ENCODE data around the gene CIT.

- TF ChIP-seq, protein P1, sequence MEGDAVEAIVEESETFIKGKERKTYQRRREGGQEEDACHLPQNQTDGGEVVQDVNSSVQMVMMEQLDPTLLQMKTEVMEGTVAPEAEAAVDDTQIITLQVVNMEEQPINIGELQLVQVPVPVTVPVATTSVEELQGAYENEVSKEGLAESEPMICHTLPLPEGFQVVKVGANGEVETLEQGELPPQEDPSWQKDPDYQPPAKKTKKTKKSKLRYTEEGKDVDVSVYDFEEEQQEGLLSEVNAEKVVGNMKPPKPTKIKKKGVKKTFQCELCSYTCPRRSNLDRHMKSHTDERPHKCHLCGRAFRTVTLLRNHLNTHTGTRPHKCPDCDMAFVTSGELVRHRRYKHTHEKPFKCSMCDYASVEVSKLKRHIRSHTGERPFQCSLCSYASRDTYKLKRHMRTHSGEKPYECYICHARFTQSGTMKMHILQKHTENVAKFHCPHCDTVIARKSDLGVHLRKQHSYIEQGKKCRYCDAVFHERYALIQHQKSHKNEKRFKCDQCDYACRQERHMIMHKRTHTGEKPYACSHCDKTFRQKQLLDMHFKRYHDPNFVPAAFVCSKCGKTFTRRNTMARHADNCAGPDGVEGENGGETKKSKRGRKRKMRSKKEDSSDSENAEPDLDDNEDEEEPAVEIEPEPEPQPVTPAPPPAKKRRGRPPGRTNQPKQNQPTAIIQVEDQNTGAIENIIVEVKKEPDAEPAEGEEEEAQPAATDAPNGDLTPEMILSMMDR (IDR thresholded peaks at IDR 0.05) = no peak
- TF ChIP-seq POLR2A (IDR thresholded peaks at IDR 0.05) = no peak
Observed at GRCh38 chr12:119836781-119837180, 40.3 kb downstream of the CIT start.

All from suprapubic skin (tissue), 3 donors.